ENCODE data around the gene ZFP57.
"Not testable (repeated sequence)": the region's sequence is repeated elsewhere in the genome, so short reads cannot be mapped to it uniquely, and the experiment has no call there.

ZFP57 gene

DNA sequence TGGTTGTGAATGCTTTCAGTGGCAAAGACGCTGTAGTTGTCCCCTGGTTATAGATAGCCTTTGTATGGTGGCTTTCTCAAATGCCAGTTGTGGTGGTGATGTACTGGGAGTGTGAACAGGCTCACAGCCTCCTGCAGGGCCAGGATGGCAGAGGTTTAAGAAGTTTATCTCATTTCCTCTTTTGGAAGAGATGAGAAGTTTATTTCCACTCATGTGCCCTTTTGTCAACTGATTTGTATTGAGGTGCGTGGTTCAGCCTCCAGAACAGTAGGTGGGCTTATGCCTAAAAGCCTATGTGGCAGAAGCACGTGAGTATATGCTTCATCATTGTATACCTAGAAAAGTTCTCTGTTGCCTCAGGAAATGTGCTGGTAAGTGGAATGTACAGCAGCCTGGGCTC lies 13.7 kb upstream of the ZFP57 start:
- DNase-seq = no peak

DNA sequence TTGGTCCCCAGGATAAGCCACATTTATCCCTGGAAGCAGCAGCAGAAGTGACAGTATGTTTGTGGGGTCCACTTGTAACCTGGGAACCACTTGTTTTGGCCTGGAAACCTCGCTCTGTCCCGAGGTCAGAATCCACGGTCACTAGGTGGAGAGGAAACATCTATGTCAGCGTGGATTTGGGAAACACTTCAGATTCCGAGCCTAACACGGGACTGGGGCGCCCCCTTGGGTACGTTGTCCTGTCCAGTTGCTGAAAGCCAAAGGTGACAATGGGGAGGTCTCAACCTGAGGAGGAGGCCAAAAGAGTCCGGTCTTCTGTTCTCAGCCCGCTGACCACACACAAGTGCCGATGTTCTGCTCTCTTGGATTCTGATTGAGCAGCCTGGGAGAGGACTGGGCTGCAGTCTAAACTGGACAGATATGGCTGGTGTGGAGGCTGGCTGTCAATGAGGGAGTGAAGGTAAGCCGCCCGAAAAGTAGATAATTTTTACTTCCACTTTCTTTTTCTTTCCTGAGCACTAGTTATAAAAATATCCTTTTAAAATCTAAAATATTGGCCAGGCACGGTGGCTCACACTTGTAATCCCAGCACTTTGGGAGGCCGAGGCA lies 4.9 kb upstream of the ZFP57 start:
- peak; percentile 18 for DNase-seq

DNA sequence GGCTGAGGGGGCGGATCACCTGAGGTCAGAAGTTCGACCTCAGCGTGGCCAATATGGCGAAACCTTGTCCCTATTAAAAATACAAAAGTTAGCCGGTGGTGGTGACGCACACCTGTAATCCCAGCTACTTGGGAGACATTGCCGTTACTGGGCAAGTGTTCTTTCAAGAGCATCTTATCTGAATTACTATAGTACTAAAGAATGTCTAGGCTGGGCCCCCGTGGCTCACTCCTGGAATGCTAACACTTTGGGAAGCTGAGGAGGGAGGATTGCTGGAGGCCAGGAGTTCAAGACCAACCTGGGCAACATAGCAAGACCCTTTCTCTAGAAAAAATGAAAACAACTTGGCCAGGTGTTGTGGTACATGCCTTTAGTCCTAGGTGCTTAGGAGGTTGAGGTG lies 859 bp upstream of the ZFP57 start:
- no peak for DNase-seq

DNA sequence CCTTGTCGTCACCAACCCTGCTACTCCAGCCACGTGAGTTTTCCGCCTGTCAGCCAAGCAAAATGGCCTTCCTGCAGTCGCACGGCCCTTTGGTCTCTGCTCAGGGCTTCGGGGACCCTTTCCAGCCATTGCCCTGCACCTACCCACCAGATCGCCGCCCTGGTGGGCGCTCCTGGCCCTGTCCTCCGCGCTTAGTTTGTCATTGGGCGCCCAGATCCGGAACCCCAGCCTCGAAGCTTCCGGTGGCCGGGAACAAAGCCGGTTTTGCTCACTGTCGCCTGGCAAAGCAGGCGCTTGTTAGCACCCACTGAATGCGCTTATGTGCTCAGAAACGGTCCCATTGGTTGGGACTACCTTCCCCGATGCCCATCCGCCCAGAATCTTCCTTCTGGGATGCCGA lies 536 bp downstream of the ZFP57 start:
- DNase-seq = no peak

DNA sequence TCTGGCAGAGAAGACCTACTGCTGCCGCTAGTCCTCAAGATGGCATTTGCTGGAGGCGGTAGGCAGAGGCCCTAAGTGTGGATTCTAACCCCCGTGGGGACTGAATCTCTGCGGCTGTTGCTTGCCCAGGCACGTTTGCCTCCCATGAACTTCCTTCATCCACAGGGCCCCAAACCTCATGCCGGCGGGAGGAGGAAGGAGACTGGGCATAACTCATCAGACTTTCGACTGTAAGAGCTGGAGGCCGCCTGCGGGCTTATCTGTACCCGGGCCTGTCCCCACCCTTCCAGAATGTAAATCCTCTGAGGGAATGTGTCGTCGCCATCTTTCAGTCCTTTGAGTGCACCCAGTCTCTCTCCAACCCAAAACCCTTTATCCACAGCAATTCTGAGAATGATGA lies 990 bp downstream of the ZFP57 start:
- no peak for DNase-seq

DNA sequence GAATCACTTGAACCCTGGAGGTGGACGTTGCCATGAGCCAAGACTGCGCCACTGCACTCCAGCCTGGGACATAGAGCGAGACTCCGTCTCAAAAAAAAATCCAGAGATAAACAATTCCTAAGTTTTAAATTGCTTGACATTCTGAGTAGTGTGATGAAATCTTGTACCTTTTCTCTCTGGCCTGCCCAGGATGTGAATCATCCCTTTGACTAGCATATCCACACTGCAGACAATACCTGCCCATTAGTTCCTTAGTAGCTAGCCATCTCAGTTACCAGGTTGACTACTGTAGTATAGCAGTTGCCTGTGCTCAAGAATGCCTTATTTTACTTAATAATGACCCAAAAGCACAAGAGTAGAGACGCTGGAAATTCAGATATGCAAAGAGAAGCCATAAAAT lies 2.8 kb downstream of the ZFP57 start:
- DNase-seq = no peak

DNA sequence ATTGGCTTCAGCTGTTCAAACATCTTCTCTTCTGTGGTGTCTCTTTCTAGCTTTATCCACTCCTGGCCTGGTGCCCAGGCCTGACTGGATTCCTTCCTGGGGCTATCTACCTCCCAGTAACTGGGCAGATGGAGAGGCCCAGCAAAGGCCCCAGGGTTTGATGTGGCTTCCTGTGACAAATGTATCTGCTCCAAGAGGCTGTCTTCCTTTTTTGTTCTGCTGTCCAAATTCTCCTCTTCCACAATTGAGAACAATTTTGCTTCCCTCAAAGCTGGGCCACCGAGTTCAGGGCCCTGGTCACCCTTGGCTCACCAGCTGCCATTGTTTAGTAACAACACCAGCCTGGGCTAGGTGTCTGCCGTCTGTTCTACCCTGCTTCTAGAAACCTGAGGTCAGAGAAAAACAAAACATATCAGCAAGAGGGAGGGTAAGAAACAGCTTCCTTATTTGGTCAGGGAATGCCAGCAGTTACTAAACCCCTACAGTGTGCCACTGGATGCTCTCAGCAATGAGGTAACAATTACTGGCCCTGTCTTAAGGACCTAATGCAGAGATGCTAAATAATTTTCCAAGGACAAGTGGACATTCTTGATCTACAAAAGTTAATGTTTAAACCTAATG lies 3.9 kb downstream of the ZFP57 start:
- no peak for DNase-seq

DNA sequence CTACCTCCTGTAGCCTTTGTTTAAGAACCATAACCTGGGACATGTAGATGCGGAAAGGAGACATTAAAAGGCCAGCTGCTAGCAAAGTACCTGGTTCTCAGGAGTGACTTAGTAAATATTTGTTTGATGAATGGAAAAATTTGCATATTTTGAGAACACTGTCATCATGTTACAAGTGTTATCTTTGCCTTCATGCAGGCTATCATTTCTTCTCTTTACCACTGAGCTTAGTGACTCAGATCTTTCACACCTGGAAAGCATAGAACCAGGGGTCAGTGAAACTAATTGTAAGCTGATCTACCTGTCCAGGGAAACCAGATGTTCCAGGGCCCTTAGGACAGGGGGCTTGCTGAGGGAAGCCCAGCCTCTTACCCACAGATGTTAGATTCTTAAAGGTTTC lies 5.4 kb downstream of the ZFP57 start:
- DNase-seq = no peak

DNA sequence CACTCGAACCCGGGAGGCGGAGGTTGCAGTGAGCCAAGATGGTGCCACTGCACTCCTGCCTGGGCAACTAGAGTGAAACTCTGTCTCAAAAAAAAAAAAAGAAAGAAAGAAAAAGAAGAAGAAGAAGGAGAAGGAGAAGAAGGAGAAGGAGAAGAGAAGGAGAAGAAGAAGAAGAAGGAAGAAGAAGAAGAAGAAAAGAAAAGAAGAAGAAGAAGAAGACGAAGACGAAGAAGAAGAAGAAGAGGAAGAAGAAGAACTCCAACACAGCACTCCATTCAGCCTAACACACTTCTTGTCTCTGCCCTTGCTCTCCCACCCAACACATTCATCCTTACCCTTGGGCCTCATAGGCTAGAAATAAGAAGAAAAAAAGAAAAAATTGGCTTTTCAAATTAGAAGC lies 6.9 kb downstream of the ZFP57 start:
- DNase-seq = no peak

DNA sequence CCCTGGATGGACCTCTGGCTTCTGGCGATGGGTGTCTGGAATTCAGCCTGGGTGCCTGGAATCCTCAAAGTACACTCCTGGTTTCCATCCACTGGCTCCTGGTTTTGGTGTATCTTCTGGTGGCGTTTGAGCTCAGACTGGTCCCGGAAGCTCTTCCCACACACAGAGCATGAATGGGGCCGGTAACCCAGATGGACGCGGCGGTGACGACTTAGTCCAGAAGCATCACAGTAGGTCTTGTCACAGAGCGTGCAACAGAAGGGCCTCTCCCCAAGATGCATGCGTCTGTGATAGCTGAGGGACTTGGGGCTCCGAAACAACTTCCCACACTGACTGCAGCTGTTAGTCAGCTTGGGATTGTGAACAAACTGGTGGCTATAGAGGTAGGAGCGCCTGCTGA lies 7.8 kb downstream of the ZFP57 start:
- no peak for DNase-seq

DNA sequence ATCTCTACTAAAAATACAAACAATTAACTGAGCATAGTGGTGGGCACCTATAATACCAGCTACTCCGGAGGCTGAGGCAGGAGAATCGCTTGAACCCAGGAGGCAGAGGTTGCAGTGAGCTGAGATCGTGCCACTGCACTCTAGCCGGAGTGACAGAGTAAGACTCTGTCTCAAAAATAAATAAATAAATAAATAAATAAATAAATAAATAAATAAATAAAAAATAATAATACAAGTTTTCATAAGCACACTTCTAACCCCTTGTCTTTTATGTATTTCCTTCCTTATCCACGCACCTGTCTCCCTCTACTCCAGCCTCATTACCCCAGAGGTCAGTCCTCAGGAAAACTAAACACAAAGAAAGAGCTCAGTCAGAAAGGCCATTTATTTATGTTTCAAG lies 8.8 kb downstream of the ZFP57 start:
- not testable (repeated sequence) for DNase-seq

DNA sequence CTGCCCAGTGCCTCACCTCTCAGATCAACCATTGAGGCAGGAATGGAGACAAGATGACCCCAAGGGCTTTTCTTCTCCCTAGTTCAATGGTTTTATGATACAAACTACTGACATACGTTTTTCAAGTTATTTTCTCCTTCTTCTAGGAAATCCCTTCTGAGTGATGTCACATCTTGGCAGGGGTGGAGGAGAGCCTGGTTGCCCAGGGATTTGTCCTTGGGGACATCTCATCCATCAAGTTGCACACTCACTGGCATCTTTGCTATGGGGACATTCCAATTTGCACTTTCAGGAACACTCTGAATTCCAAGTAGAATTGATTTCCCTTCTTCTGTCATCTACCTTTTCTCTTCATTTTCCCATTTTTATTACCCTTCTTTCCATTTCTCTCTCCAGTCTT lies 9.9 kb downstream of the ZFP57 start:
- DNase-seq = no peak

DNA sequence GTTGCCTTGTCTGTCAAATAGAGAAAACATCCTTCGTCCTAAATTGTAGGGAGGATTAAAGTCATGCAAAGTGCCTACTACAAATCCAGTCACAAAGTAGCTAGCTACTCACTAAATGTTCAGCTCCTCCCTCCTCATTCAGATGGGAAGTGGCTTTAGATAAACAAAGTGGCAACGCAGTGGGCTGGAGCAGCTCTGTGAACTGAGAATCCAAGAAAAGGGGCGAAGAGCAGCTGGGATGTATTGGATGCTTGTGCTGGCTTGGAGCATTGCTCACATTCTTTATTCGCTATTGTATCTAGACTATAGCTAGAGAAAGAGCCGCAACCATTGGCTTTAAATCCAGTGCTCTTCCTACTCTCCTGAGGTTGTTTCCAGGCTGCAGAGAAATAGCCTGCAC lies 13.8 kb downstream of the ZFP57 start:
- DNase-seq = no peak

DNA sequence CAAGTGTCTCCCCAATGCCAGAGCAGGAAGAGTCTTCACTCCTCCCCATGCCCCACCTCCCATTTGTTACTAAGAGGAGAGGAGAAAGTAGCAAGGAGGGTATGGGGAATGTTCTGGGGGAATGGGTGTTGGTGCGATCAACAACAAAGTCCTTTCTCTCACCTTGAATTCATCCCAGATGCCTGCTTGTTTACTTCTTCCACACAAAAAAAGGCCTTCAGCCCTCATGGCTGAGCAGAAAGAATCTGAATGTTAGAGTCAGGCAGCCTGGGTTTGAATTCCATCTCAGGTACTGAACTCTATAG lies 14.2 kb downstream of the ZFP57 start:
- DNase-seq = no peak

DNA sequence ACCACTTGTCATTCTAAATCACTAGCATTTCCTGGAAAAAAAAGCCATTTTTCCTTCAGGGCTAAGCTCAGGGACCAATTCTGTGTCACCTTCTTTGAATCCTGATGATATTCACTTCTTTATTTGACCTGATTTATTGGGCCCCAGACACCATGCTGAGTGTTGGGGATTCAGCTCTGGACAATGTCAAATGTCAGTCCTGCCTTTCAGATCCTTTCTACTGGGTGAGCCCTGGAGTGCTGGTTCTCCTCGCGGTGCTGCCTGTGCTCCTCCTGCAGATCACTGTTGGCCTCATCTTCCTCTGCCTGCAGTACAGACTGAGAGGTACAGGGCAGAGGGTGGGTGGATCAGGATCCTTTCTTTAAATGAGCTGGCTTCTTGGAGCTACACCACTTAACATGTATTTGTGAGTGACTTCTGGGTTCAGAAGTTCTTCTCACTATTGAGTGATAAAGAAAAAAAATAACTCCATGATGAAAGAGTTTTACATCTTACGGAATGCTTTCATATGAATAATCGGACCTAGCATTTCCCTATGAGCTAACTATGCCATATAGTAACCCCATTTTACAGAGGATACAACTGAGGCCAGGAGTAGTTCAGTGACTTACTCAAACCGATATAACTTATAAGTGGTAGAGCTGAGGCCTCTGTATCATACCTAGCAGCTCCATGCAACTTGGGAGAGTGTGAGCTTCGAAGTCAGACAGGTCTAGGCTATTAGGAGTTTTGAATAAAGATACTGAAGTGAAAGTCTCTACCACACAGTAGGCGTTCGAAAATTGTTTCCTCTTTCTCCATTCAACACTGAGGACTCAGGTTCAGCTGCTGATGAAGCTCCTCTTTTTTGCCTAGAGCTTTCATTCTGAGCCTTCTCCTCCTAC lies 14.8 kb downstream of the ZFP57 start:
- DNase-seq = no peak

DNA sequence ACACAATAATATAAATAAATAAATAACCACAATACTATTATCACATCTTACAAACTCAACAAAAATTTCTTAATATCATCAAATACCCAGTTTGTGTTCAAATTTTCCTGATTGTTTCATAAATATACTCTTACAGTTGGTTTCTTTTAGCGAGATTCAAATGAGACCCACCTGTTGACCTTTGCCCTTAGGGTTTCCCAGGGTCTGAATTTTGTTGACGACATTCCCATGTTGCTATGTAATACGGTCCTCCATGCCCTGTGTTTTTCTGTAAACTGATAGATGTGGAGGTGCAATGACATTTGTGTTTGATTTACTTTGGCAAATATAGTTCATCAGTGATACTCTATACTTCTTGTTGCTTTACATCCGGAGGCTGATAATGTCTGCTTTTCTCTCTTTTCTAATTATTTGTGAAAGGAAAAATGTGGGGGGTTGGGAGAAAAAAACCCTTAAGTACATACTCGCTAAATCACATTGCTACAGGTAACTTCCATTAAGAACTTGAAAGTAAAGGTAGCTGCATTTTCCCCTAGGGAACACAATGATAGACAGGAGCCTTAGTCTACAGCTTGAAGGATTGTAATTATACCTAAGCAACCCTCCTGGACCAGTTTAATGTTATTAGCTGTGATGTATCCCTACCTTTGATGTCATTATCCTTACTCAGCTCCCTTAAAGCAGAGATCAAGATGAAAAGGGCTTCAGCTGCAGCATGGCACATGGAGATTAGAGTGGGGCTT lies 17.5 kb downstream of the ZFP57 start:
- DNase-seq = no peak

DNA sequence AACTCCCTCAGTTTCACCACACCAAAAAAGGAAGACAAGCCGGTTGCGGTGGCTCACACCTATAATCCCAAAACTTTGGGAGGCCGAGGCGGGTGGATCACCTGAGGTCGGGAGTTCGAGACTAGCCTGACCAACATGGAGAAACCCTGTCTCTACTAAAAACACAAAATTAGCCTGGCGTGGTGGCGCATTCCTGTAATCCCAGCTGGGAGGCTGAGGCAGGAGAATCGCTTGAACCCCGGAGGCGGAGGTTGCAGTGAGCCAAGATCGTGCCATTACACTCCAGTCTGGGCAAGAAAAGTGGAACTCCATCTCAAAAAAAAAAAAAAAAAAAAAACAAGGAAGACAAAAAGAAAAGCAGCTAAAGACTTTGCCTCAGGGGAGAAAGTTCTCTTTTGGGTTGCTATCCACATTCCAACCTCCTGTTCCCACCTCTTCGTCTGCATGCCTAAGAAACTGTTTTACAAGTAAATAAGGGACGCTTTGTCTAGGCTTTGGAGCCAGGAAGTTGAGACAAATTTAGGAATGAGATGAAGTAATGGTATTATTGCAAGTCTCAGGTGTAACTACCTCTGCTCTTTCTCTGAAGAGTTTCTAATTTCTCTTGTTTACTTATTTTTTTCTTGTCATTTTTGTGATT lies 19.3 kb downstream of the ZFP57 start:
- DNase-seq = not testable (repeated sequence)

DNA sequence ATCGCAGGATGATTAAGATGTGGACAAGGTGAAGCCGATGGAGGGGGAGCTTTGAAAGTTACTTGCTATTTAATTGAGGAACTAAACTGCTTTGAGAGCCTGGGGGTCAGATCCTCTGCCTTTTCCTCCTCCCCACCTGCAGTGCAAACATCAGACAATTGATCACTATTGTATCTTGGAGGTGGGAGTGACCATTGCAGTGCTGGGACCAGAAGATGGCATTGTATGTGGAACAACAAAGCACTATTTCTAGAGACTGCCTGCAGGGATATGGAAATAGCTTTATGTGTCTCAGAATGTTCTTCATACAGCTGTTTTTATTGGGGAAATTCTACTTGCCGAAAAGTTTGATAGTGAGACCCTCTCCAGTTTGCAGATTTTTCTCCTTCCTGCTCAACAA lies 19.9 kb downstream of the ZFP57 start:
- no peak for DNase-seq

DNA sequence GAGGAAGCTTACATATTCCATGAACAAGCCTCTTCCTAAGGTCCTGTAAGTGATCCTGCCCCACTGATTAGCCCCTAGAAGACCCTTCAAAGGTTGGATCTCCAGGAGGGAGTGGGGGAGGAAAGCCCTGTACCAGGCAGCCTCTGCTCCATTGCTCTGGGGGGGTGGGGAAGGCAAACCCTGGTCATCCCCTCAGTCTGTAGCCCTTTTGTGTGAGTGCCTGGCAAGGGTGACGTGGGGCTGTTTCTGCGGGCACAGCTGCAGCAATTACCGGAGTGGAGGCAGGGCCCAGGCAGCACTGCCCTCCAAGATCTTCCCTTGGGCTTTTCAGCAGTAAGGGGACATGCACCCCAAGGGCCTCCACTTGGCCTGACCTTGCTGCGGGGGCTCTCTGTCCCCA lies 24.2 kb downstream of the ZFP57 start, which contains the start of gene MOG:
Gene MOG, plus strand, starts transcription at position 295 of the 400 bp plus-strand sequence. CDS start 118 bp downstream, outside the sequence.
- DNase-seq = no peak

DNA sequence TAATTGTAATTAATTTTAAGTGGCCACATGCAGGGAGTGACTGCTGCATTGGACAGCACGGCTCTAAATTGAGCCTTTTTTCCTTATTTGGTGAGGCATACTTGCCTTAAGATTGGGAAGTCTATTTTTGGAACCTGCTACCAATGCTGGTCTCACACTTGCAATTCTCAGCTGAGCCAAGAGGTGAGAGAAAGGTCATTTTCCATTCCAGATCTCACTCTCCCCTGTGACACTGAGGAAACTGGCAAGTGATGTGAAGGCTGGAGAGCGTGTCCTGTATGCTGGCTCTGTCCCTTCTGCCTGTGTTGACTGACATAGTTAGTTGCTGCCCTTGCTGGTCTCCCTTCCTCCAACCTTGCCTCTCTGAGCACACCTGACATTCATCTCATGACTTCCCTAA lies 24.8 kb downstream of the ZFP57 start:
- DNase-seq = no peak

DNA sequence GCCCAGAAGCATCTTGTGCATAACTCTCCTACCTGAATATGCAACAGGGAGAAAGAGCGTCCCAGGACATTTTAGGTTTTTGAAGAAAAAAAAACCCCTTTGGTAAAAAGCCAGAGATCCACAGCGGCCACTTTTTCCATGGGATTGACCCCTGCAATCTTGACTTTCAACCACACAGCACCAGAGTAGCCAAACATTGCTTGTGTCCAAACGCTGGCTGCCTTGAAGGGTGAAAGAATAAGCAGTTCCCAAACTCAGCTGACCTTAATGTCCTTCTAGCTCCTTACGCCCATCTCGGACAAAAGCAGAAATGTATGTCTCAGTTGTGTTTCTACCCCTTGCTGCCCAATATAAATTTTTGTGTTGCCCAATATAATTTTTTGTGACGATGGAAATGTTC lies 25.3 kb downstream of the ZFP57 start:
- DNase-seq = no peak

DNA sequence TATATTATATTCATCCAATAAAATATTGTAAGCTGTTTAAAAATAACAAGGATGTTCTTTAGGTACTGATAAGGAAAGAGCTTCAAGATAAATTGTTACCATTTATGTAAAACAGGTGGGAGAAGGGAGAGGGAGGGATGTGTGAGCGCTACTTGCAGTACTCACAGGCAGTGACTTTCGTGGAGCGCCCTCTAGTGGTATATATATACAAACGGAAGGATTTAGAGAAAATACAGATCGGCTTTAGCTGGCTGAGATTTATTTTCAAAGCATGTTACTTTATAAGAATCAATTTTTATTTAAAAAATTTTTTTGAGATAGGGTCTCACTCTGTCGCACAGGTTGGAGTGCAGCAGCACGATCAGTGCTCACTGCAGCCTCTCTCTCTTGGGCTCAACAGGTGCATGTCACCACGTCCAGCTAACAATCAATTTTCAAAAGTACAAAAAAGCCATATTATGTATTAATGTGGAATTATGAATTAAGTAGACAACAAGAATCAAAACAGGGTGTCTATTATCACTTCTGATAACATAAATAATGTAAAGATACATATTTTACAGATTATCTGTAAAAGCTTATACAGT lies 27.4 kb downstream of the ZFP57 start:
- DNase-seq = peak; percentile 77

DNA sequence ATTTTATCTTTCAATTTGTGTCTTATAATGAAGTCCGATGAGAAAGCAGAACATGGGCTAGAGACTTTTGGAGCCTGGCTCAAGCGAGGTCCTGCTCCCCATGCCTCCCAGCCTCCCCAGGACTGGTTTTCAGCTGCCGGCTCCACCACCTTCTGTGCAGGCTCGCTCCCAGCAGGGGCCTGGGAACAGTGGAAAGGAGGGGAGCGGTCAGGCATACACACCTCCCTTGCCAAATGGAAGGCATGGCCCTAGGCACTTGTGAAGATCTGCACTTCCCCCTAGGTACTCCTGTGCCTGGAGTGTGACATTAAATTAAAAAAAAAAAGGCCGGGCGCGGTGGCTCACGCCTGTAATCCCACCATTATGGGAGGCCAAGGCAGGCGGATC lies 28.8 kb downstream of the ZFP57 start:
- DNase-seq = no peak

All from RPMI8226 (cell line).